ENCODE results near the gene RNF215. TPM values are rescaled to one million over a fixed set of nuclear protein-coding genes. Genes with fewer than 3 reads are reported as not detected.
A peak's percentile ranks its signal among the peaks of the same experiment; 100 is the strongest.

Gene RNF215
- total RNA-seq, 1 experiment from 2014 or later = 18.4 TPM

DNA sequence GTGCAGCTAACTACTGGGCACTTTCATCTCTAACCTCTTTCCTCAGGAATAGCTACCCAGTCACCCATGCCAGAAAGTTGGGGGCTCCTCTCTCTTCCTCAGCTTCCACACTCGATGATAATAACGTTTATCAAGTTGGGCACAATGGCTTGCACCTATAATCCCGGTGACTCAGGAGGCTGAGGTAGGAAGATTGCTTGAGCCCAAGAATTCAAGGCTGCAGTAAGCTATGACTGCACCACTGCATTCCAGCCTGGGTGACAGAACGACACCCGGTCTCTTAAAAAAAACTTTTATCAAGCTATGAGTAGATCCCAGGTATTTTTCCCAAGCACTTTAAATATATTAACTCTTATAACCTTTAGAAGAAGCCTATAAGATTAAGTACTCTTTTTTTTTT is 32.6 kb downstream of the RNF215 start:
- TF ChIP-seq, protein P1, sequence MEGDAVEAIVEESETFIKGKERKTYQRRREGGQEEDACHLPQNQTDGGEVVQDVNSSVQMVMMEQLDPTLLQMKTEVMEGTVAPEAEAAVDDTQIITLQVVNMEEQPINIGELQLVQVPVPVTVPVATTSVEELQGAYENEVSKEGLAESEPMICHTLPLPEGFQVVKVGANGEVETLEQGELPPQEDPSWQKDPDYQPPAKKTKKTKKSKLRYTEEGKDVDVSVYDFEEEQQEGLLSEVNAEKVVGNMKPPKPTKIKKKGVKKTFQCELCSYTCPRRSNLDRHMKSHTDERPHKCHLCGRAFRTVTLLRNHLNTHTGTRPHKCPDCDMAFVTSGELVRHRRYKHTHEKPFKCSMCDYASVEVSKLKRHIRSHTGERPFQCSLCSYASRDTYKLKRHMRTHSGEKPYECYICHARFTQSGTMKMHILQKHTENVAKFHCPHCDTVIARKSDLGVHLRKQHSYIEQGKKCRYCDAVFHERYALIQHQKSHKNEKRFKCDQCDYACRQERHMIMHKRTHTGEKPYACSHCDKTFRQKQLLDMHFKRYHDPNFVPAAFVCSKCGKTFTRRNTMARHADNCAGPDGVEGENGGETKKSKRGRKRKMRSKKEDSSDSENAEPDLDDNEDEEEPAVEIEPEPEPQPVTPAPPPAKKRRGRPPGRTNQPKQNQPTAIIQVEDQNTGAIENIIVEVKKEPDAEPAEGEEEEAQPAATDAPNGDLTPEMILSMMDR (IDR thresholded peaks at IDR 0.05; ENCODE audit: unreplicated experiment) = no peak
- ChIA-PET POLR2A (interaction anchor here (0.7 to 1.5 kb wide), 3 partner anchors 23 to 28 kb away, joined by 3 to 4 read pairs (median 4); partner anchors contain the start of gene TBC1D10A), CTCF (interaction anchor here (0.5 to 2.7 kb wide), 6 partner anchors 27 to 251 kb away, joined by 3 to 13 read pairs (median 5); no protein-coding TSS in a partner anchor)
- no peak for DNase-seq (ENCODE audit: unreplicated experiment)
- BruUV-seq (replicated peaks) = no TSS peak
- H3K36me3 Mint-ChIP-seq (ENCODE audit: insufficient read depth, unreplicated experiment) = peaks cover 49% of the 10 kb centered on the region
- H3K9me3 Mint-ChIP-seq (ENCODE audit: unreplicated experiment) = no peaks in the 10 kb centered on the region
- peak overlapping the region; percentile 94 for H3K4me3 Mint-ChIP-seq (ENCODE audit: unreplicated experiment)
- H3K27me3 Mint-ChIP-seq (ENCODE audit: insufficient read depth, unreplicated experiment) = no peaks in the 10 kb centered on the region
- intact Hi-C loops (cut with micrococcal nuclease) = no loop called here
- no peak overlapping the region for H3K27ac Mint-ChIP-seq (ENCODE audit: low read depth, unreplicated experiment)
- H3K4me1 Mint-ChIP-seq (ENCODE audit: insufficient read depth, unreplicated experiment) = peaks cover 28% of the 10 kb centered on the region

DNA sequence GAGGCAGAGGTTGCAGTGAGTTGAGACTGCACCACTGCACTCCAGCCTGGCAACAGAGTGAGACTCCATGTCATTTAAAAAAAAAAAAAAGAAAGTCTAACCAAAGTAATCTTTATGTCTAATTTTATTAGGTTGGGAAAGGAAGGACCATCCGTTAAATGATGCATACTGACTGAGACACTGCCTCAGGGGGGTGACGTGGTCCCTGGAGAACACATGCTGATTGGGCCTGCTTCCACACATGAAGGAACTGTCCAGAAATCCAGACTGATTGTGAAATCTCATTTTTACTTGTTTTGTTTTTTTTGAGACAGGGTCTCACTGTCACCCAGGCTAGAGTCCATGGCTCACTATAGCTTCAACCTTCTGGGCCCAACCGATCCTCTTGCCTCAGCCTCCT is 36.0 kb downstream of the RNF215 start:
- Mint-ChIP-seq H3K4me1 (ENCODE audit: insufficient read depth, unreplicated experiment) (peaks cover 23% of the 10 kb centered on the region), H3K36me3 (ENCODE audit: insufficient read depth, unreplicated experiment) (peaks cover 78% of the 10 kb centered on the region), H3K9me3 (ENCODE audit: unreplicated experiment) (no peaks in the 10 kb centered on the region), H3K27me3 (ENCODE audit: insufficient read depth, unreplicated experiment) (no peaks in the 10 kb centered on the region), H3K27ac (ENCODE audit: low read depth, unreplicated experiment) (no peak overlapping the region), H3K4me3 (ENCODE audit: unreplicated experiment) (no peak overlapping the region)
- ChIA-PET CTCF (interaction anchor here (1.1 kb wide), 1 partner anchor 16 kb away, joined by 3 read pairs; no protein-coding TSS in a partner anchor), POLR2A (interaction anchor here (3.6 kb wide), 1 partner anchor 24 kb away, joined by 16 read pairs; the partner anchor contains the start of gene TBC1D10A)
- no peak for DNase-seq (ENCODE audit: unreplicated experiment)
- BruUV-seq (replicated peaks) = no TSS peak
- TF ChIP-seq, protein P1 (IDR thresholded peaks at IDR 0.05; ENCODE audit: unreplicated experiment) = no peak
- intact Hi-C loops (cut with micrococcal nuclease) = no loop called here

DNA sequence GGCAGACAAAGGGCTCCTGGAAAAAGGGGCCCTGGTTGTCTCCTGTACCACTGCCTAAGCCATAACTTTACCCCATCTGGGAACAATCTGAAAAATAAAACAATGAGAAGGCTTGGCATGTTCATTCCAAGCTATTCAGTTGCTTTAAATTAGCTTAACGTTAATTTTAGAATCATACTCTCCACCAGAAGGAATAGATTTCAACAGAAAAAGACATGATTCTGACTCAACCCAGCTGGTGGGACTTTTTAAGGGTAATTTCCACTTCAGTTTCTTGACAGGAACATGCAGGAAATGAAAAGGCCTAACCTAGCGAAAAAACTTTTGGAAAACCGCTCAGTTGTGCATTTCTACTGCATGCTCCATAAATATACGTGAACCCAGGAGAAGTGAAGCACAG is 38.4 kb downstream of the RNF215 start:
- Mint-ChIP-seq H3K9me3 (ENCODE audit: unreplicated experiment) (no peaks in the 10 kb centered on the region), H3K4me1 (ENCODE audit: insufficient read depth, unreplicated experiment) (peaks cover 4% of the 10 kb centered on the region), H3K4me3 (ENCODE audit: unreplicated experiment) (no peak overlapping the region), H3K27ac (ENCODE audit: low read depth, unreplicated experiment) (peak overlapping the region; percentile 27), H3K27me3 (ENCODE audit: insufficient read depth, unreplicated experiment) (no peaks in the 10 kb centered on the region), H3K36me3 (ENCODE audit: insufficient read depth, unreplicated experiment) (peaks cover 90% of the 10 kb centered on the region)
- POLR2A ChIA-PET = interaction anchor here (3.6 kb wide), 1 partner anchor 21 kb away, joined by 16 read pairs; the partner anchor contains the start of gene TBC1D10A
- DNase-seq (ENCODE audit: unreplicated experiment) = no peak
- TF ChIP-seq, protein P1 (IDR thresholded peaks at IDR 0.05; ENCODE audit: unreplicated experiment) = no peak
- no TSS peak for BruUV-seq (replicated peaks)
- CTCF ChIA-PET = interaction anchor here (0.6 to 1.0 kb wide), 3 partner anchors 41 to 571 kb away, joined by 4 to 7 read pairs (median 5); no protein-coding TSS in a partner anchor
- intact Hi-C loops (cut with micrococcal nuclease) = no loop called here

GRCh38 chr22:30348404-30348803 is 38.8 kb downstream of the RNF215 start:
- Mint-ChIP-seq H3K36me3 (ENCODE audit: insufficient read depth, unreplicated experiment) (peaks cover 91% of the 10 kb centered on the region), H3K9me3 (ENCODE audit: unreplicated experiment) (no peaks in the 10 kb centered on the region), H3K27me3 (ENCODE audit: insufficient read depth, unreplicated experiment) (no peaks in the 10 kb centered on the region), H3K4me3 (ENCODE audit: unreplicated experiment) (no peak overlapping the region), H3K4me1 (ENCODE audit: insufficient read depth, unreplicated experiment) (peaks cover under 1% of the 10 kb centered on the region), H3K27ac (ENCODE audit: low read depth, unreplicated experiment) (peak overlapping the region; percentile 27)
- DNase-seq (ENCODE audit: unreplicated experiment) = no peak
- intact Hi-C loops (cut with micrococcal nuclease) = no loop called here
- TF ChIP-seq, protein P1 (IDR thresholded peaks at IDR 0.05; ENCODE audit: unreplicated experiment) = no peak
- CTCF ChIA-PET = interaction anchor here (1.0 to 1.3 kb wide), 2 partner anchors 16 to 61 kb away, joined by 4 to 5 read pairs; no protein-coding TSS in a partner anchor
- POLR2A ChIA-PET = no interaction called here
- no TSS peak for BruUV-seq (replicated peaks)
